Forelimb muscle (tissue), 1 donor: ENCODE results near the gene AGBL2. TPM values are rescaled to one million over a fixed set of nuclear protein-coding genes. Genes with fewer than 3 reads are reported as not detected.

Experiments used
- DNase-seq: peaks from one replicate; pipeline ENCODE4 v3.0.0-alpha.2; 2013; ENCODE audit warnings: low read depth
- polyA plus RNA-seq: library from polyadenylated mRNA; unstranded; fragments of 120-200 nt; gene quantifications from one replicate; pipeline ENCODE4 v1.2.1, GENCODE V29; 2013; ENCODE audit not compliant: insufficient read length

AGBL2 gene
- polyA plus RNA-seq, 1 donor = 0.47 TPM

GRCh38 chr11:47631473-47631872 lies 83.7 kb downstream of the AGBL2 start:
- DNase-seq = no peak

- no peak for DNase-seq
Measured at GRCh38 chr11:47628026-47628425, 87.1 kb downstream of the AGBL2 start.

GRCh38 chr11:47626234-47626633 lies 88.9 kb downstream of the AGBL2 start:
- DNase-seq = no peak

GRCh38 chr11:47620836-47621378 lies 94.3 kb downstream of the AGBL2 start:
- no peak for DNase-seq

GRCh38 chr11:47617417-47617809 lies 97.8 kb downstream of the AGBL2 start:
- DNase-seq = no peak

GRCh38 chr11:47616726-47617416 lies 98.3 kb downstream of the AGBL2 start:
- DNase-seq = peak; percentile 55

- DNase-seq = no peak
Measured at GRCh38 chr11:47615249-47615648, 99.9 kb downstream of the AGBL2 start.

GRCh38 chr11:47611348-47611794 lies 103.8 kb downstream of the AGBL2 start:
- DNase-seq = no peak

GRCh38 chr11:47609675-47610074 lies 105.5 kb downstream of the AGBL2 start:
- DNase-seq = no peak

Other genes starting within 250 kb of the AGBL2 start
- gene CELF1, start 162.2 kb downstream of the AGBL2 start, polyA plus RNA-seq = 68.6 TPM
- gene PTPMT1, start 149.8 kb downstream of the AGBL2 start, polyA plus RNA-seq = 27.1 TPM
- gene KBTBD4, start 136.4 kb downstream of the AGBL2 start, polyA plus RNA-seq = 12.8 TPM
- 95.7 TPM for gene NDUFS3, start 136.3 kb downstream of the AGBL2 start, polyA plus RNA-seq
- 2.6 TPM for gene FAM180B, start 128.7 kb downstream of the AGBL2 start, polyA plus RNA-seq
- gene C1QTNF4, start 121.0 kb downstream of the AGBL2 start, polyA plus RNA-seq = 9.1 TPM
- gene MTCH2, start 72.8 kb downstream of the AGBL2 start, polyA plus RNA-seq = 76.6 TPM
- gene FNBP4, start 52.0 kb upstream of the AGBL2 start, polyA plus RNA-seq = 101 TPM
- gene NUP160, start 133.0 kb upstream of the AGBL2 start, polyA plus RNA-seq = 29.1 TPM